Measurements from ENCODE around the gene CD81.

Gene CD81

GRCh38 chr11:2417856-2418692, 41.0 kb downstream of the CD81 start:
- Histone ChIP-seq H3K27ac (ENCODE audit: low read depth, low read length) (no peak overlapping the region), H3K4me2 (ENCODE audit: low read depth, low read length, poor library complexity, severe bottlenecking) (no peak overlapping the region), H3K79me2 (ENCODE audit: insufficient read depth, low read length) (no peaks in the 10 kb centered on the region), H3K36me3 (ENCODE audit: low read length) (no peaks in the 10 kb centered on the region), H3K9me3 (ENCODE audit: insufficient read depth, low read length) (no peaks in the 10 kb centered on the region), H3K27me3 (ENCODE audit: low read length) (no peaks in the 10 kb centered on the region), H3K4me3 (ENCODE audit: insufficient read depth, low read length, poor library complexity, severe bottlenecking) (no peak overlapping the region), H3F3A (ENCODE audit: insufficient read depth) (no peaks in the 10 kb centered on the region), H2AFZ (ENCODE audit: low read depth, low read length, severe bottlenecking) (no peak overlapping the region), H3K9me2 (replicated peaks; ENCODE audit: insufficient read depth, low read length) (no peaks in the 10 kb centered on the region), H4K20me1 (ENCODE audit: low read depth, low read length) (no peaks in the 10 kb centered on the region), H3K9ac (ENCODE audit: low read length) (no peak overlapping the region)
- TF ChIP-seq EZH2phosphoT487 (conservative IDR thresholded peaks at IDR 0.05; ENCODE audit: low read length) = no peak

GRCh38 chr11:2418693-2419360, 41.7 kb downstream of the CD81 start:
- H3K9me3 ChIP-seq (ENCODE audit: insufficient read depth, low read length) = no peaks in the 10 kb centered on the region
- H3K27me3 ChIP-seq (ENCODE audit: low read length) = no peaks in the 10 kb centered on the region
- no peaks in the 10 kb centered on the region for H4K20me1 ChIP-seq (ENCODE audit: low read depth, low read length)
- H3F3A ChIP-seq (ENCODE audit: insufficient read depth) = no peaks in the 10 kb centered on the region
- no peak overlapping the region for H3K4me3 ChIP-seq (ENCODE audit: insufficient read depth, low read length, poor library complexity, severe bottlenecking)
- H3K27ac ChIP-seq (ENCODE audit: low read depth, low read length) = no peak overlapping the region
- no peaks in the 10 kb centered on the region for H3K36me3 ChIP-seq (ENCODE audit: low read length)
- H3K79me2 ChIP-seq (ENCODE audit: insufficient read depth, low read length) = no peaks in the 10 kb centered on the region
- TF ChIP-seq CTCF (IDR thresholded peaks at IDR 0.05; ENCODE audit: insufficient read depth, low read length, poor library complexity, severe bottlenecking) (no peak), EZH2phosphoT487 (conservative IDR thresholded peaks at IDR 0.05; ENCODE audit: low read length) (no peak)
- no peaks in the 10 kb centered on the region for H3K9me2 ChIP-seq (replicated peaks; ENCODE audit: insufficient read depth, low read length)
- H3K4me2 ChIP-seq (ENCODE audit: low read depth, low read length, poor library complexity, severe bottlenecking) = no peak overlapping the region
- H3K9ac ChIP-seq (ENCODE audit: low read length) = no peak overlapping the region
- H2AFZ ChIP-seq (ENCODE audit: low read depth, low read length, severe bottlenecking) = no peak overlapping the region

- Histone ChIP-seq H4K20me1 (ENCODE audit: low read depth, low read length) (no peaks in the 10 kb centered on the region), H2AFZ (ENCODE audit: low read depth, low read length, severe bottlenecking) (no peak overlapping the region), H3K4me3 (ENCODE audit: insufficient read depth, low read length, poor library complexity, severe bottlenecking) (no peak overlapping the region), H3K27ac (ENCODE audit: low read depth, low read length) (no peak overlapping the region), H3K36me3 (ENCODE audit: low read length) (no peaks in the 10 kb centered on the region), H3K79me2 (ENCODE audit: insufficient read depth, low read length) (no peaks in the 10 kb centered on the region), H3F3A (ENCODE audit: insufficient read depth) (no peaks in the 10 kb centered on the region), H3K4me2 (ENCODE audit: low read depth, low read length, poor library complexity, severe bottlenecking) (no peak overlapping the region), H3K9ac (ENCODE audit: low read length) (no peak overlapping the region), H3K9me2 (replicated peaks; ENCODE audit: insufficient read depth, low read length) (no peaks in the 10 kb centered on the region), H3K9me3 (ENCODE audit: insufficient read depth, low read length) (no peaks in the 10 kb centered on the region), H3K27me3 (ENCODE audit: low read length) (no peaks in the 10 kb centered on the region)
- no peak for TF ChIP-seq EZH2phosphoT487 (conservative IDR thresholded peaks at IDR 0.05; ENCODE audit: low read length)
- peak; percentile 98 for TF ChIP-seq CTCF (IDR thresholded peaks at IDR 0.05; ENCODE audit: insufficient read depth, low read length, poor library complexity, severe bottlenecking)
These were observed 42.8 kb downstream of the CD81 start for GRCh38 chr11:2419638-2420501.

Data from SU-DHL-6 (cell line).